VCaP (cell line): ENCODE results near the gene TWIST2.

ENCODE experiments used
- H3K27ac ChIP-seq: fragments of 450-650 bp; 2 replicates; pipeline ENCODE4 v1.5.1; 2017
- TF ChIP-seq, protein P1 (sequence below): fragments of 450-650 bp; conservative IDR thresholded peaks from 2 replicates; pipeline ENCODE4 v1.5.1; 2017; ENCODE audit warnings: mild to moderate bottlenecking, moderate library complexity

The TWIST2 gene

DNA sequence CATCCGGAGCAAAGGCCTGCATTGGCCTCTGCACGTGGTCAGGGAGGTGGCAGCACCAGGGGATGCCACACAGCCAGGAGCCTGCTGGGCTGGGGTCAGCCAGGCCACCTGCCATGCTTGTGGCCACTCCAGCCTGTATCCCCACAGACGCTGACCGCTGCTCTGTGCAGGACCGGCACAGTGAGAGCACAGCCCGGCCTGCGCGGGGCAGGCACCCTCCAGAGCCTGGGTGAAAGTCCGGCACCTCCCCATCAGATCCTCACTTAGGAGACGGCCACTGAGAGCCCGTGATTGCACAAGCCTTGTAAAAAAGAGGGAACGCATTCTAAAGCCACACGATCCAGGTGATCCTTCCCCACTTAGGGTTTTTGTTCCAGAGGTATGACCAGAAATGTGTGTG lies 42.2 kb downstream of the TWIST2 start:
- TF ChIP-seq, protein P1, sequence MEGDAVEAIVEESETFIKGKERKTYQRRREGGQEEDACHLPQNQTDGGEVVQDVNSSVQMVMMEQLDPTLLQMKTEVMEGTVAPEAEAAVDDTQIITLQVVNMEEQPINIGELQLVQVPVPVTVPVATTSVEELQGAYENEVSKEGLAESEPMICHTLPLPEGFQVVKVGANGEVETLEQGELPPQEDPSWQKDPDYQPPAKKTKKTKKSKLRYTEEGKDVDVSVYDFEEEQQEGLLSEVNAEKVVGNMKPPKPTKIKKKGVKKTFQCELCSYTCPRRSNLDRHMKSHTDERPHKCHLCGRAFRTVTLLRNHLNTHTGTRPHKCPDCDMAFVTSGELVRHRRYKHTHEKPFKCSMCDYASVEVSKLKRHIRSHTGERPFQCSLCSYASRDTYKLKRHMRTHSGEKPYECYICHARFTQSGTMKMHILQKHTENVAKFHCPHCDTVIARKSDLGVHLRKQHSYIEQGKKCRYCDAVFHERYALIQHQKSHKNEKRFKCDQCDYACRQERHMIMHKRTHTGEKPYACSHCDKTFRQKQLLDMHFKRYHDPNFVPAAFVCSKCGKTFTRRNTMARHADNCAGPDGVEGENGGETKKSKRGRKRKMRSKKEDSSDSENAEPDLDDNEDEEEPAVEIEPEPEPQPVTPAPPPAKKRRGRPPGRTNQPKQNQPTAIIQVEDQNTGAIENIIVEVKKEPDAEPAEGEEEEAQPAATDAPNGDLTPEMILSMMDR = no peak

DNA sequence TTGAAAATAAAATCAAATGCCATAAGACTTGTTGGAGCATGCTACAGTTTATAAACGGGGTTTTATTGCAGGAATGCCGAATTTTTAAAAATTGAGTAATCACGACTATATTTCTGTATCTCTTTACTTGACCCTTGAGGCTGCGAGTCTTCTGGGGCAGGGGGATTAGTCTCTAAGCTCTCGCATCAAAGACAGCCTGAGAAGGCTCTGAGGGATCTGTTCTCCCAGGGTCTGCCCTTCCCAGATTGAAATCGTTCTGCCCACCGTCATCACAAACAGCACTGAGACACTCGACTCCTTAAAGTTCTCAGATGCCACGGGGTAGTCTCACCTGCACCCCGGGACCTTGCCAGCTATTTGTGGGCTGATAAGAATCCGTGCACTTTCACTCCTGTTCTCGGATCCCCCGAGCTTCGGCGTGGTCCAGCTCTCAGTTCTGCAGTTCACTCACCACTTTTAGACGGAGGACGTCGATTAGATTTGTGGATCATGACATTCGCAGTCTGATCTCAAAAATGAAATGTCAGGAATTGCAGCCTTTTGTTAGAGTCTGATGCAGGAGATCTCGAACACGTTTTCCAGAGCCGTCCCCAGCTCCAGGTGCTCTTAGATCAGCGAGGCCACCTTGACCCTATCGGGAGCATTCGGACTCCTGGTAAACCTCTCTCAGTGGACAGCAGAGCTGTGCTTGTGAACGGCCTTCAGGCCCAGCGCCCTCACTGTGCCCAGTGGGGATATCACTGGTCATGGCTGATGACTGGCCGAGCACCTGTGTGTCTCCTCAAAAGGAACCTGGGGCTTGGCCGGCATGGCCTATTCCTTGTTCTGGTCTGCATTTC lies 43.0 kb downstream of the TWIST2 start:
- no peak overlapping the region for H3K27ac ChIP-seq
- TF ChIP-seq, protein P1 = no peak

More for the DNA sequence above, 42.2 kb downstream of the TWIST2 start:
- H3K27ac ChIP-seq = no peak overlapping the region

DNA sequence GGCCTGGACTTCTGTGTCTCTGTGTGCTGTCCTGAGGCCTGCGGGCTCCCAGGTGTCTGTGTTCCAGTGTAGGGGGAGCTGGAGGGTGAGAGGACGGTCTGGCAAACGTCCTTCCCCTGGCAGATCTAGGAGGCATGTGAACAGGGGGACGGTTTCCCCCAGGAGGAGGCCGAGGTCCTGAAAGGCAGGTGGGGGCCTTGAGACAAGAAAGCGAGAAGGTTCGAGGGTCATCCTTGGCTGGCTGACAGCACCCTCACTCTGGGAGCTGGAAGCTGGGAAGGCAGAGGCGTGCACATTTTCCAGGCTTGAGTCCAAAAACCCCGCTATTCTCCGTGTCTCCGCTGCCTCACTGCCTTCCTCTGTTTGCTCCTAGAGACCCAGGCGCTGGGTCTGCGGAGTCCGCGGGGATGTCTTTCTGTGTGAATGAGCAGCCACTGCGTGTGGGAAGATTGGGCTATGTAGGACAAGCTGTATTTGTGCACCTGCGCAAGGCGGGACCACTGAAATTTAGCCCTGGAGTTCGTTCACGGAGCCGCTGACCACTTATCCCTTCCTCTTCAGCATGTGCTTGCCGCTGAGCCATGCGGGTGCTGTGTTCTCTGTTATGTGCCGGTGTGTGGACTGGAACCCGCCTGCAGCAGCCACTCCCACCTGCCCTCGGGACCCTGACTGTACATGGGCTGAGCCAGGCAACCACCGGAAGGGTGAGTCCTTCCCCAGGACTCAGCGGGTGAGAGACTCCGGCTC lies 43.7 kb downstream of the TWIST2 start:
- TF ChIP-seq, protein P1 = no peak
- no peak overlapping the region for H3K27ac ChIP-seq

DNA sequence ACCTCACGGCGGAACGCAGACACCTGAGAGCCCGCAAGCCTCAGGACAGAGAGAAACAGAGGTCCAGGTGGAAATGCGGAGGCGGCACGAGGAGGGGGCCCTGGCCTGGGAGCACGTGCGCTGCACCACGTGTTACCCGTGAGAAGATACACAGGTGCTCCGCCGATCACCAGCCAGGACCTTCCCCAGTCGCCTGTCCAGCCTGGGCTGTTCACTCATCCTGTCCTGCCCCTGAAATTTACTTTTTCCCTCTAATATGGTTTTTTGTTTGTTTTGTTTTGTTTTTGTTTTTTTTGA lies 44.3 kb downstream of the TWIST2 start:
- TF ChIP-seq, protein P1 = no peak
- no peak overlapping the region for H3K27ac ChIP-seq

DNA sequence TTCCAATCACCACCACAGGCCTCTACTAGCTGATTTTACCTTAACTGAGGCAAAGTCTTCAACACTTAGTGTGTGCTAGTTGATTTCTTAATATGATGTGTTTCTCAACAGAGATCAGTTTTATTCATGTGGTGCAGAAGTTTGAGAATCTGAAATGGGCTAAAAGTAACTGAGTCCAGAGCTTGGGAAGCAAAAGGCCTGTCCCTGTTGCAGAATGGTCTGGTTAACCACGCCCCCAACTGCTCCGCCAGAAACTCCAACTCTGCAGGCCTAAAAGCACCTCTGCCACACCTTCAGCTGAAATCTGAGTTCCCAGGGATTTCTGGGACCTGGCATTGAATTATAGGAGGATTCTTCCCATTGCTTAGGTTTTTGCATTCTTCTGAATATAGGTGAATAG lies 44.9 kb downstream of the TWIST2 start:
- H3K27ac ChIP-seq = no peak overlapping the region
- TF ChIP-seq, protein P1 = no peak

DNA sequence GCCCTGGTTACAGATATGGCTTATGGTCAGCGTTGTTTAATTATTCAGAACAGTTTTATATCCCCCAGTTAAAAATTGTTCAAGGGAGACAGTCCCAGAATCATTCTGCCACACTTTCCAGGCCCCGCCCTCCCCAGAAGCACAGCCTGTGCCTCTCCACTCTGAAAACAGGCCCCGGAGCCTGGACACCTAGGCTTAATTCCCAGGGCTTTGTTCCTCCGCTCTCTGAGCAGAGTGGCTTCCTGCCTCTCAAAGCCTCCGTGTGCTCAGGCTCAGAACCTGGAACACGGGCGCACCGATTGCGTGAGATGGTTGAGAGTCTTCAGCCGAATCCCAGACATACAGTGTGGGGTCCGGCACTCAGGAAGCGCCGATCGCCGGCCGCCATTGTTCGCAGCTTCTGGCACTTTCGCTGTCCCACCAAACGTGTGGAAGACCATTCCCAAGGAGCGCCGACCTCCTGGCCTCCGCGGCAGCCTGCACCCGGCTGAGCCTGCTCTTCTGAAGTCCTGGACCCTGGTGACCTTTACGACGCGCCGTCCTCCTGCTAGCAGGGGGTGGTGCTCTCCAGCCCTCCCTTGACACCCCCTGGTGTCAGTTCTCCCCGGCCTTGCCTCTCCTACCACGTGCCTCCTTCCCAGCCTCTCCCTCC lies 45.6 kb downstream of the TWIST2 start:
- TF ChIP-seq, protein P1 = no peak
- no peak overlapping the region for H3K27ac ChIP-seq

DNA sequence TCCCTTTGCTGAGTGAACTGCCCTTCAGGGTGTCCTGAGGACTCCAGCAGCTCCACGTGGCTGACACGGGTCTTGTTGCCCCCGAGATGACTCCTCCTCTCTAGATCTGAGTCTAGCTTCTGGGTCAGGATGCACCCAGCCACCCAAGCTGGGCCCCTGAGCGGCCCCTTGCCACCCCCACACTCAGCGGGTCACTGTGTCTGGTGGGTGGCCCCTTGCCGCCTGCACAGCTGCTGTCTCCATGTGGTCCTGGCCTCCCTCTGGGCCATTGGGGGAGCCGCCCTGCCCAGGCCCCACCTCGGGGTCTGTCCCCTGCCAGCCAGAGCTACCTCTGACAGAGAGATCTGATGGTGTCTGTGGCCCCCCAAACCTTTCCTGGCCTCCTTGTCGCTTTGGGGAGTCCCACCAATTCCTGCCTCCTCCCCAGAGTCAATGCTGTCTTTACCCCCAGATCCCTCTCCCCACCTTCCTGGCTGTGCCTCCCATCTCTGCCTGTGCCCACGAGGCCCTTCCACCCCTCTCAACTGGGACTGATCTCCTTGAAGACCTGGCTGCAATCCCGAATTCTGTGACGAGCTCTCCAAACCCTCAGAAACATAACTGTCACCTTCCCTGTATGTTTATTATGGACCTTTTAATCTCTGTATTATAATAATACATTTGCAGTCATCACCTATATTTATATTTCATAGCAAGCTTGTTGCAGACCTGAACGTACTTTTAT lies 46.5 kb downstream of the TWIST2 start:
- TF ChIP-seq, protein P1 = no peak
- H3K27ac ChIP-seq = no peak overlapping the region
